AG04449 (cell line): ENCODE data around the gene TNFSF10.

ENCODE experiments used
- CTCF ChIA-PET: fragments of 350-600 bp; formaldehyde crosslinking; extraction: SDS; loops from one replicate; lab custom pipeline; 2021; ENCODE audit warnings: antibody characterized with exemption; lab: Yijun Ruan, JAX
- POLR2A ChIA-PET: fragments of 400-600, 350-600 bp; formaldehyde crosslinking; extraction: SDS; loops from one replicate; lab custom pipeline; 2020; ENCODE audit warnings: antibody characterized with exemption, inconsistent platforms; lab: Yijun Ruan, JAX
- DNase-seq: peaks from one replicate; pipeline ENCODE4 v3.0.0-alpha.2; 2010; ENCODE audit warnings: low read depth, low spot score
- H3K4me3 ChIP-seq: 2 replicates; pipeline ENCODE4 v1.5.1; 2011; ENCODE audit warnings: low read depth, mild to moderate bottlenecking, control low read depth, low read length
- TF ChIP-seq, protein P1 (sequence below): IDR thresholded peaks from one replicate; pipeline ENCODE4 v1.5.1; 2011; ENCODE audit warnings: mild to moderate bottlenecking, moderate library complexity, low read length, control low read depth, inconsistent platforms; ENCODE audit not compliant: insufficient read depth; ENCODE audit errors: missing control alignments

Gene TNFSF10

DNA sequence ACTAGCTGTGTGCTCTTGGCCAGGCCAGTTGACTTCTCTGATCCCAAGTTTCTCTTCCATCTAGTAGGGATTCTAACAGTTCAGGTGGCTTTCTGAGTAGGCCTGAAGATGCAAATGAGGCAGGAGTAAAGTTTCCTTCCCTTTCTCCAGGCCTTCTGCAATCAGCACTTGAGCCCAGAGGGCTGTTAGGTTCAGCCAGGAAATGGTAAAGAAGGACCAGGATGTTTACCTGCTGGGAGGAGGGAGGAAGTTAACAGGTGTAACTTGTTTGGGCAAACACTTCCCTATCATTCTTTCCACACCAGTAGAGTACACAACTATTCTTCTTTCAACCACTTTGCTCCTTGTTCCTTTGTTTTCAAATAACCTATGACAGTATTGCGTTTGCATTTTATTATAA lies 13.3 kb upstream of the TNFSF10 start:
- ChIA-PET CTCF (no interaction called here), POLR2A (no interaction called here)
- TF ChIP-seq, protein P1, sequence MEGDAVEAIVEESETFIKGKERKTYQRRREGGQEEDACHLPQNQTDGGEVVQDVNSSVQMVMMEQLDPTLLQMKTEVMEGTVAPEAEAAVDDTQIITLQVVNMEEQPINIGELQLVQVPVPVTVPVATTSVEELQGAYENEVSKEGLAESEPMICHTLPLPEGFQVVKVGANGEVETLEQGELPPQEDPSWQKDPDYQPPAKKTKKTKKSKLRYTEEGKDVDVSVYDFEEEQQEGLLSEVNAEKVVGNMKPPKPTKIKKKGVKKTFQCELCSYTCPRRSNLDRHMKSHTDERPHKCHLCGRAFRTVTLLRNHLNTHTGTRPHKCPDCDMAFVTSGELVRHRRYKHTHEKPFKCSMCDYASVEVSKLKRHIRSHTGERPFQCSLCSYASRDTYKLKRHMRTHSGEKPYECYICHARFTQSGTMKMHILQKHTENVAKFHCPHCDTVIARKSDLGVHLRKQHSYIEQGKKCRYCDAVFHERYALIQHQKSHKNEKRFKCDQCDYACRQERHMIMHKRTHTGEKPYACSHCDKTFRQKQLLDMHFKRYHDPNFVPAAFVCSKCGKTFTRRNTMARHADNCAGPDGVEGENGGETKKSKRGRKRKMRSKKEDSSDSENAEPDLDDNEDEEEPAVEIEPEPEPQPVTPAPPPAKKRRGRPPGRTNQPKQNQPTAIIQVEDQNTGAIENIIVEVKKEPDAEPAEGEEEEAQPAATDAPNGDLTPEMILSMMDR, result no peak
- no peak for DNase-seq
- no peak overlapping the region for H3K4me3 ChIP-seq

DNA sequence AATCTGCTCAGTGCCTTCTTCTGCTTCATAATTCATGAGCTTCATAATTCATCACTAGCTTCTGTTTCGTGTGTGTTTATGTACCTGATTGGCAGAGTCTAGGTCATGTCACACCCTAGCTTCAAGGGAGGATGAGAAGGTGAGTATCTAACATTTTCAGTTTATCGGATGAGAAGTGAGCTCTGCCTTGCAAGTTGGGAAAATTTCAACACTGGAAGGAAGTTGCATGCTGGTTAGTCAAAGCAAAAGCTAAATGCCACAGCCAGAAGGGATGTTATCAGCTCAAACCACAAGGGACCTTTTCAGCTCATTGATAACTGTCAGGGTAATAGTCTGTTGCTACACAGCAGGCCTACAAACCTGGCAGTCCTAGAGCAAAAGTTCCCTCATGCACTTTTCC lies 7.3 kb upstream of the TNFSF10 start:
- H3K4me3 ChIP-seq, result no peak overlapping the region
- POLR2A ChIA-PET, result no interaction called here
- CTCF ChIA-PET, result interaction anchor here (0.8 kb wide), 1 partner anchor 1569 kb away, joined by 3 read pairs; no protein-coding TSS in a partner anchor
- no peak for DNase-seq
- TF ChIP-seq, protein P1, result no peak

DNA sequence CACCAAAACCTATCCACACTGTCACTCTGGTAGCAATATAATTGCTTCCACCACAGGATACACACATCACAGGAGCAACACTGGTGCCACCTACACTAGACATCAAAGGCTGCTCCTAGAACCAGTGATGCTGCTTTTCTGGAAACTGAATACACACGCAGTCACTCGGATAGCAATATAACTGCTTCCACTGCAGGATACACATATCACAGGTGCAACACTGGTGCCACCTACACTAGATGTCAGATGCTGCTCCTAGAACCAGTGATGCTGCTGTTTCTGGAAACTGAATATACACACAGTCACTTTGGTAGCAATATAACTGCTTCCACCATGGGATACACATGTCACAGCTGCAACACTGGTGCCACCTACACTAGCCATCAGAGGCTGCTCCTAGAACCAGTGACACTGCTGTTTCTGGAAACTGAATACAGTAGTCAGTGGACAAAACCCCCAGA lies 6.9 kb upstream of the TNFSF10 start:
- POLR2A ChIA-PET, result interaction anchor here (0.5 kb wide), 1 partner anchor 568 kb away, joined by 3 read pairs; no protein-coding TSS in a partner anchor
- CTCF ChIA-PET, result interaction anchor here (0.8 kb wide), 1 partner anchor 1569 kb away, joined by 3 read pairs; no protein-coding TSS in a partner anchor

DNA sequence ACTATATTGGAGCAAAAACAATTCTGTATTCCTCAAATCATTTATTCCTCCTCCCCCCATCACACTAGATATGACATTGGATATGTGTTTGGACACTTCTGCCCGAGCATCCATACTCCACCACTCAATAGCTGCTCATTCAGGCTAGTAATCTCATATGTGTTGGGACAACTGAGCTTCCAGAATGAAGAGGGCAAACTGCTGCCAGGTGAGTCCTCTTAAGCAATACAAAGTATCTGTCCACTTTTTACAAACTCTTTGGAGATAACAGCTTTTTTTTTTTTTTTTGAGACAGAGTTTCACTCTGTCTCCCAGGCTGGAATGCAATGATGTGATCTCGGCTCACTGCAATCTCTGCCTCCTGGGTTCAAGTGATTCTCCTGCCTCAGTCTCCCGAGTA lies 5.4 kb upstream of the TNFSF10 start:
- ChIA-PET POLR2A (no interaction called here), CTCF (no interaction called here)
- H3K4me3 ChIP-seq, result no peak overlapping the region
- no peak for DNase-seq
- TF ChIP-seq, protein P1, result no peak

More for the DNA sequence above, 6.9 kb upstream of the TNFSF10 start:
- no peak overlapping the region for H3K4me3 ChIP-seq
- no peak for DNase-seq
- TF ChIP-seq, protein P1, result no peak

DNA sequence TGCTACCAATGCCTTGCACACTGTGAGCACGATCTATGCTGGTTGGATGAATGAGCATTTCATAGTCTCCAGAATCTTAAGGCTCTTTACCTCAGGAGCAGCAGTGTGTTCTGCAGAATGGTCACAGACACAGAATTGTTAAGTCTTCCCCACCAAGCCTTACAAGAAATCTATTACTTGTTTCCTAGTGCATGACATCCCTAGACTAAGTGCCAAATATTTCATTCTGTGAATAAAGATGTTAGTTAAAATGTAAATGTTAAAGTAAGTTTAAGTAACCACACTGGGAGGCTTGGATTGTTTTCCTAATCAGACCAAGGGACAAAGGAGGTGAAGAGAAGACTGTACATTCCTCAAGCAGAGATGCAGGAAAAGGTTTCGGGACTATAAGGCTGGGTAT lies 4.1 kb upstream of the TNFSF10 start:
- DNase-seq, result no peak
- TF ChIP-seq, protein P1, result no peak
- no peak overlapping the region for H3K4me3 ChIP-seq
- ChIA-PET POLR2A (no interaction called here), CTCF (no interaction called here)

DNA sequence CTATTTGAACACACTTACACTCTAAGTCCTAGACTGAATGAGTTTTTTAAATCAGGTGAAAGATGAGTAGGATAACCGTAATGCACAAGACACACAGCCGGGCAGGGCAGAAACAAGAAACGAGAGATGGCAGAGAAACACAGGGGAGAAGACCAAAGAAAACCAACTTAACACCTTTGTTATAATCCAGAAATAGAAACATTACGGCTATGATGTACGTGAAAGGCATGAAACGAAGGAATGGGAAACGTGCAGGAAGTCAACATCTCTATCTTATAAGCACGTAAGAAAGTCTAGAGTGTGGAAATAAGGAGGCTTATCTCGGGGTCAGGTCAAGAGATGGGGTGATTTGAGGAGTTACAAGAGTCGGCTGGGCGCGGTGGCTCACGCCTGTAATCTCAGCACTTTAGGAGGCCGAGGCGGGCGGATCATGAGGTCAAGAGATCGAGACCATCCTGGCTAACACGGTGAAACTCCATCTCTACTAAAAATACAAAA lies 1.9 kb upstream of the TNFSF10 start:
- TF ChIP-seq, protein P1, result no peak
- POLR2A ChIA-PET, result no interaction called here
- no peak overlapping the region for H3K4me3 ChIP-seq
- no peak for DNase-seq
- CTCF ChIA-PET, result interaction anchor here (1.3 kb wide), 1 partner anchor 12 kb away, joined by 4 read pairs; no protein-coding TSS in a partner anchor
